Measurements from ENCODE around the gene RELL1. TPM values are rescaled to one million over a fixed set of nuclear protein-coding genes. Genes with fewer than 3 reads are reported as not detected.

The RELL1 gene
- total RNA-seq, 2 experiments from 2014 or later = 48.6 to 50.3 TPM

DNA sequence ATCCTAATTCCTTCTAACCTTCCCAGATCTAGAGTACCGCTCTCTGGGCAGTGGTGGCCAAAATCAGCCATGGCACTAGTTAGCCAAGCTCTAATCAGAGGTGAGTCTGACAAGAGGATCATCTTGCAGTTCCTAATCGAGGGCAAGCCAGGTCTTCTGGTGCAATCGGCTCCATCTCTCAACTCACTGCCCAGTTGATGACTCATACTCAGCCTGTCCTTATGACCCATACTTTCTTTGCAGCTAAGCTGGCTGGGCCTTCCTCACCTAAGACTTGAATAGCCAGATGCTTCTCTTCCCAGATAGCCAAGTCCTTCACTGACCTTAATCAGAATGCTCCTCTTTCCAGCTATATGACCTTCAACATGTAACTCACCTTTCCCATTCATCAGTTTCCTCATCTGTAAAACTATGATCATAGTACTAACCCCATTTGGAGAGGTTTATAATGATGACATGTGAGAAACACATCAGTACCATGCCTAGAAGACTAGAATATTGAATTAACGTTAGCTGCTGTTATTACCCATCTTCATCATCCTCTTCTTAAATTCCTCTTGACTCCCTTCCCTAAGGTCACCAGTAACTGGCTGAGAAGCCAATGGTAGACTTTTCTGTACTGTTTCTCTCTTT lies 57.1 kb downstream of the RELL1 start:
- Histone ChIP-seq H3K4me3 (ENCODE audit: low read length) (no peak overlapping the region), H3K36me3 (ENCODE audit: insufficient read depth, low read length) (peaks cover 65% of the 10 kb centered on the region), H3K4me1 (ENCODE audit: insufficient read depth, low read length) (no peaks in the 10 kb centered on the region), H3K9me3 (ENCODE audit: control insufficient read depth in 1 of 2, insufficient read depth in 1 of 2, low read length in 2 of 2) (no peaks in the 10 kb centered on the region), H3K27me3 (ENCODE audit: control insufficient read depth in 1 of 2, insufficient read depth in 2 of 2, low read length in 2 of 2) (no peaks in the 10 kb centered on the region), H3K27ac (ENCODE audit: low read depth in 1 of 2, low read length in 2 of 2) (no peak overlapping the region)
- ChIA-PET CTCF (no interaction called here), POLR2A (no interaction called here)
- Mint-ChIP-seq H3K9me3 (no peaks in the 10 kb centered on the region), H3K27me3 (no peaks in the 10 kb centered on the region), H3K27ac (no peak overlapping the region), H3K4me3 (no peak overlapping the region), H3K4me1 (ENCODE audit: low read depth) (no peaks in the 10 kb centered on the region), H3K36me3 (ENCODE audit: low read depth) (peaks cover 82% of the 10 kb centered on the region)
- DNase-seq (peak in 2 of 14 experiments; percentile 15 to 31), ATAC-seq (ENCODE audit: poor library complexity) (no peak)
- intact Hi-C loops (cut with DNase I, micrococcal nuclease) = no loop called here
- no peak for TF ChIP-seq CTCF (IDR thresholded peaks at IDR 0.05)

GRCh38 chr4:37627263-37627662 lies 58.9 kb downstream of the RELL1 start:
- DNase-seq (no peak), ATAC-seq (ENCODE audit: poor library complexity) (no peak)
- no peaks in the 10 kb centered on the region for H3K9me3 ChIP-seq (ENCODE audit: control insufficient read depth in 1 of 2, insufficient read depth in 1 of 2, low read length in 2 of 2)
- intact Hi-C loops (cut with DNase I, micrococcal nuclease) = no loop called here
- H3K36me3 Mint-ChIP-seq (ENCODE audit: low read depth) = peaks cover 80% of the 10 kb centered on the region
- no peak overlapping the region for H3K27ac ChIP-seq (ENCODE audit: low read depth in 1 of 2, low read length in 2 of 2)
- no peak overlapping the region for H3K4me3 Mint-ChIP-seq
- TF ChIP-seq CTCF (IDR thresholded peaks at IDR 0.05) = no peak
- H3K27me3 ChIP-seq (ENCODE audit: control insufficient read depth in 1 of 2, insufficient read depth in 2 of 2, low read length in 2 of 2) = no peaks in the 10 kb centered on the region
- H3K4me1 ChIP-seq (ENCODE audit: insufficient read depth, low read length) = no peaks in the 10 kb centered on the region
- POLR2A ChIA-PET = no interaction called here
- H3K27me3 Mint-ChIP-seq = no peaks in the 10 kb centered on the region
- peaks cover 55% of the 10 kb centered on the region for H3K36me3 ChIP-seq (ENCODE audit: insufficient read depth, low read length)
- H3K4me3 ChIP-seq (ENCODE audit: low read length) = no peak overlapping the region
- CTCF ChIA-PET = interaction anchor here (1.5 kb wide), 1 partner anchor 24 kb away, joined by 3 read pairs; no protein-coding TSS in a partner anchor
- no peaks in the 10 kb centered on the region for H3K9me3 Mint-ChIP-seq
- no peaks in the 10 kb centered on the region for H3K4me1 Mint-ChIP-seq (ENCODE audit: low read depth)
- H3K27ac Mint-ChIP-seq = no peak overlapping the region

GRCh38 chr4:37625499-37625898 lies 60.7 kb downstream of the RELL1 start:
- no peak for TF ChIP-seq CTCF (IDR thresholded peaks at IDR 0.05)
- H3K36me3 Mint-ChIP-seq (ENCODE audit: low read depth) = peaks cover 77% of the 10 kb centered on the region
- no peak overlapping the region for H3K4me3 Mint-ChIP-seq
- intact Hi-C loops (cut with DNase I, micrococcal nuclease) = no loop called here
- H3K27me3 ChIP-seq (ENCODE audit: control insufficient read depth in 1 of 2, insufficient read depth in 2 of 2, low read length in 2 of 2) = no peaks in the 10 kb centered on the region
- H3K9me3 Mint-ChIP-seq = no peaks in the 10 kb centered on the region
- H3K27me3 Mint-ChIP-seq = no peaks in the 10 kb centered on the region
- no peaks in the 10 kb centered on the region for H3K4me1 ChIP-seq (ENCODE audit: insufficient read depth, low read length)
- DNase-seq (no peak), ATAC-seq (ENCODE audit: poor library complexity) (no peak)
- no peaks in the 10 kb centered on the region for H3K9me3 ChIP-seq (ENCODE audit: control insufficient read depth in 1 of 2, insufficient read depth in 1 of 2, low read length in 2 of 2)
- POLR2A ChIA-PET = no interaction called here
- H3K36me3 ChIP-seq (ENCODE audit: insufficient read depth, low read length) = peaks cover 39% of the 10 kb centered on the region
- no peak overlapping the region for H3K27ac ChIP-seq (ENCODE audit: low read depth in 1 of 2, low read length in 2 of 2)
- H3K27ac Mint-ChIP-seq = no peak overlapping the region
- no peak overlapping the region for H3K4me3 ChIP-seq (ENCODE audit: low read length)
- H3K4me1 Mint-ChIP-seq (ENCODE audit: low read depth) = no peaks in the 10 kb centered on the region
- CTCF ChIA-PET = no interaction called here

Data from CD4-positive, alpha-beta T cell (primary cell).